ENCODE data around the gene ANO9.

DNA sequence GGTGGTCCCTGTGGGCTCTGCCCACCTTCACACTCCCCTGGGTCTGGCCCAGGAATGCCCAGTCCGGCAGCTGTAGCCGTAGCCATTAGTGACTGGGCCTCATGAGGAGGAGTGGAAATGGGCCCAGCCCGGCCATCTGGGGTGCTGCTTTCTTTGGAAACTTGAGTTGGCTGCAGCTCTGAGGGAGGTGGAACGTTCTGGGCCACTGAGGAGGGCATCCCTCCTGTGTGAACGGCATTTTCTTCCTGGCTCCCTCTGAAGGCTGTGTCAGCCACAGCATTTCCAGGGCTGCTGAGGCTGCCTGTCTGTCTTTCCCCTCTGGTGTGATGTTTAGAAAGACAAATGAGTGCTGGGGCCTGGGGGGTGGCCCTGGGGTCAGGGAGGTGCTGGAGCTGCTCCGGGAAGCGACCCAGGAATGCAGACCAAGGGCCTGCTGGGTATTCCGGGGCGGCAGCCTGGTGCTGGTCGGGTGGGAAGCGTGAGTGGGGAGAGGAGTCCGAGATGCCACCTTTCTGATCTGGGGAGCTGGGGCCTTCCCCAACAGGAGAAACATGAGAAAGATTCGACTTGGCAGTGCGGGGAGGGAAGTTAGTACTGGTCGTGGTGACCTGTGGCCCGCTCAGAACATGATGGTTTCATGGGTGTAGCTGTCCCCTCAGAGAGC lies 35.4 kb upstream of the ANO9 start:
- TF ChIP-seq CTCF (IDR thresholded peaks at IDR 0.05): no peak
- no peak for TF ChIP-seq POLR2A (IDR thresholded peaks at IDR 0.05)
